NCI-H1105 treated with DMSO at 0.1 percent for 48 hours (cell line): ENCODE results near the gene BBLN.

Experiments
- DNase-seq: peaks from one replicate; lab custom pipeline; 2025; lab: John Stamatoyannopoulos, UW

BBLN gene

DNA sequence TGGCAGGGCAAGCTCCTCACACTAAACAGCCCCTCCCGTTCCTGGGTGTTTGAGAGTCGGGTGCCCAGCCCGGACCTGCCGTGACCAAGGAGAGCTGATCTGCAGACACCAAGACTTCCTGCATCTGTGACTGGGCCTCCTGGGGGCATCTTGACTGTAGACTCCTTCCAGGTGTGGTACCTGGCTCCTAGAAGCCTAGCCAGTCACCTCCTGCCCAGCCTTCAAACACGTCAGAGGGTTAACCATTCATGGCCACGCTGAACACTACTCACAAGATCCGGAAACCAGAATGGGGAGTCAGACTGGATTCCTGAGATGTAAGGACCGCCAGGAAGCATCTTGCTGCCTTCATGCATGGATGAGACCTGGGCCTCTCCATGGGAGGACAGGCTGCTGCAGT lies 14.5 kb upstream of the BBLN start:
- DNase-seq: no peak

DNA sequence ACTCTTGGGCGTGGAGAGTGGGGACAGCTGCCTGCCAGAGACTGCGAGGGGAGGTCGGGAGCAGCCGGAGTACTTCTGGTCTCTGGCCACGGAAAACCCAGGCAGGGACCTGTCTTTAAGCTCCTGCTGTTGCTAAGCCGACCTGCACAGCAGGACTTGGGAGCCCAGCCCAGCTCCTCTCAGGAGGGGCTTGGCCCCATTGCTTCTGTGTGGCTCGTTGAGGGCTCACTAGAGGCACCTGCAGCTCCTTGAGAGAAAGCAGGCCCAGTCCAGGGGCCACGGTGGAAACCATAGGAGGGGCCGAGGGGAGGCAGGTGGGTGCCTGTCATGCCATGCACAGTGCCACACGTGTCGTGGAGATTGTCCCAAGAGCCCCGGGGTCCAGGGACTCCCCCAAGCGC lies 14.1 kb upstream of the BBLN start:
- no peak for DNase-seq

DNA sequence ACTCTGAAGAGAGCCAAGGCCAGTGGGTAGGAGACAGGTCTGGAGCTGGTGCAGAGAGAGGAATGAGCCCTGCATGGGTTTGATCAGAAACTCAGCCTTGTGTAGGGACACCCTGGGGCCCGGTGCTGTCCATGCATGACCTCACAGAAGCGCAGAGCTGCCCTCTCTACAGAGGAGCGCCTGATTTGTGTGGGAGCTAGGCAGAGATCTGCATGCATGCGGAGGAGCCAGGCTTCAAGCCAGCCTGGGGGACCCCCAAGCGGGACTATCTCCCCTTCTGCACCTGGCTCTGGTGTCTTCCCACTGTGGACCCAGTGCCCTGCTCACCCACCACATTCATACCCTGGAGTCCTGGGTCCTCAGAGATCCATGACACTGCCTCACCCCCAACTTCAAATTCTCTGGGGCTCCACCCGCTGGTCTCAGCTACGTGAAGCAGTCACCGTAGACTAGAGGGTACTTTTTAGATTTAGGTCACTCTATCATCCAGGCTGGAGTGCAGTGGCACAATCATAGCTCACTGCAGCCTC lies 13.4 kb upstream of the BBLN start:
- no peak for DNase-seq

DNA sequence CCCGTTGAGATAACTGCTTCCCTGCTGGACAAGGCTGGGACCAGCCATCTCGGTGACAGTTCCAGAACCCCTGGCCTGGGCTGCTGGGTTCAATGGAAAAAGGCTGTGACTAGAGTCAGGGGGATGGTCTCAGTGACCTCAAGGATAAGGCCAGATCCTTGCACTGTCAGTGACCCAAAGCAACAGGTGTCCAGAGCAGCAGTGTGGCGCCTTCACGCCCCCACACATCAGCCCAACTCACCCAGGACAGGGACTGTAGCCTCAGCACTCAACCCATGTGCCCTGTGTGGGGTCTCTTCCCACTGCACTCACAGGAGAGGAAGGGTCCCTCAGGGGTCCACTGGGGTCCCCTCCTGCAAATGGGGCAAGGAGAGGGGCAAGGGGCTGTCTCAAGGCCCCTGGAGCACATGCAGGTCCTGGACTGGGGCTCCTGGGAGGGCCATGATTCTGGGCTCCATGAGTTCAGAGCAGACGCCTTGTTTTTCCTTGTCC lies 11.5 kb upstream of the BBLN start:
- no peak for DNase-seq

DNA sequence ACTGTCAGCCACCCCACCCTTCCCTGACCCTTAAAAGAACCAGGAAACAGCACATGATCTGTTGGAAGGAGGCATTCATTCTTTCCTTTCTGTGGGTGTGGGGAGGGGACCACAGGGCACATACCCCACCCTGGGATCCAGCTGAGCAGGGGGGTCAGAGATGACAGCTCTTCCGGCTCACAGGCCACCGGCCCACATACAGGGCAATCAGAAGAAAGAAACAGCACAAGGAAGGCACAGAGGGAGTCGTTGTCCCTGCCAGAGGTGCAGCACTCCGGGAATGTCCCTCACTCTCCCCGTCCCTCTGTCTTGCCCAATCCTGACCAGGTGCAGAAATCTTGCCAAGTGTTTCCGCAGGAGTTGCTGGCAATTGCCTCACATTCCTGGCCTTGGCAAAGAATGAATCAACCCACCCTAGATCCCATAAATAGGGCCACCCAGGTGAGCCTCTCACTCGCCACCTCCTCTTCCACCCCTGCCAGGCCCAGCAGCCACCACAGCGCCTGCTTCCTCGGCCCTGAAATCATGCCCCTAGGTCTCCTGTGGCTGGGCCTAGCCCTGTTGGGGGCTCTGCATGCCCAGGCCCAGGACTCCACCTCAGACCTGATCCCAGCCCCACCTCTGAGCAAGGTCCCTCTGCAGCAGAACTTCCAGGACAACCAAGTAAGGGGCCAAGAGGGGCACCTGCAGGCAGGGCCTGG lies 10.9 kb upstream of the BBLN start, which contains the start of gene LCN2:
TSS of gene LCN2 (plus strand) at position 453 of the 701 bp plus-strand sequence. CDS start at position 526, 73 bp downstream.
- DNase-seq: no peak

DNA sequence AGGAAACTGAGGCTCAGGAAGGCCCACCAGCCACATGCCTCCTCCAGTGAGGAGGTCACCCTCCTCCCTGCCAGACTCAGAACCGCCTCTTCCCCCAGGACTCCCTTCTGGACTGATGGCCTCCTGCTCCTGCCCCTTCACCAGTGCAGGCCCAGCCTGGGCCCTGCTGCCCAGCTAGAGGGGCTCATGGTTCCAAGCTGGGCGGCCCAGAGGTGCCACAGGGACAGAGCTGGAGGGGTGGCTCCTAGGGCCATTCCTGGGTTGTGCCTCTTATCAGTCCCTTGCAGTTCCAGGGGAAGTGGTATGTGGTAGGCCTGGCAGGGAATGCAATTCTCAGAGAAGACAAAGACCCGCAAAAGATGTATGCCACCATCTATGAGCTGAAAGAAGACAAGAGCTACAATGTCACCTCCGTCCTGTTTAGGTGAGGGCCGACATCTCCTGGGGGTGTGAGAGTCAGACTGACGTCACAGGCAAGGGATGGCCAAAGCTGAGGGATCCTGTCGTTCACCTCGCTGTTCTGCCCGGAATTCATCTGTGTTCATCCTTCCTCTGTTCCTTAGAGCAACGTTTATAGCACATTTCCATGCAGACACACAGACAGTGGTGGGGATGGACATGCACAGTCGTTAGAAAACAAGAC lies 10.0 kb upstream of the BBLN start:
- no peak for DNase-seq

DNA sequence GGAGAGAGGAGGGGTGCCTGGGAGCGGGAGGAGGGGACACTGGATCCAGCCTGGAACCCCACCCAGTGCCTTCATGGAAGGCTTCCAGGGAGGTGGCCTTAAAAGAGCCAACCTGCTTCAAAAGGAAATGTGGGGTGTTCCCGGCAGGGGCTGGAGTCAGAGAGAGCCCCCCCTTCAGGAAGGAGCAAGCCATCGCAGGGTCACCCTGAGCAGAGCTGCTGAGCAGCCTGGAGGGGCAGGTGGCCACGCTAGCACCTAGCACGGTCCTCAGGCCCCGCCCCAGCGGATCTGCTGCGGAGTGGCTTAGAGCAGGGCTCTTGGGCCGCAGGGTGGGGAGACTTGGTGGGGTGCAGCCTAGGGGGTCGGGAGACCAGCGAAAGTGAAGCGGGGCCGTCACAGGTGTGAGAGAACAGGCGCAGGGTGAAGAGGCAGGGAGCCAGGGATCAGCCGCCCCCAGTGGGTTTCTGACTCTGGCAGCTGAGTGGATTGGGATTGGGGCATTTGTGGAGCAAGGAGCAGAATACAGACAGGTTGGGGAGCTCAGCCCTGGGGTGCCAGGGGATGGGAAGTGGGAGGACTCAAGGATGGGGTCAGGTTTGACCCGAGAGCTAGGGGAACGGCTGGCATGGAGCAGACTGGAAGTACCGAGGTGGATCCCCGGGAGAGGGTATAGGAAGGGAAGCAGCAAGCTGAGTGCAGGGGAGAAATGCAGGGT lies 9.3 kb upstream of the BBLN start:
- DNase-seq: no peak

DNA sequence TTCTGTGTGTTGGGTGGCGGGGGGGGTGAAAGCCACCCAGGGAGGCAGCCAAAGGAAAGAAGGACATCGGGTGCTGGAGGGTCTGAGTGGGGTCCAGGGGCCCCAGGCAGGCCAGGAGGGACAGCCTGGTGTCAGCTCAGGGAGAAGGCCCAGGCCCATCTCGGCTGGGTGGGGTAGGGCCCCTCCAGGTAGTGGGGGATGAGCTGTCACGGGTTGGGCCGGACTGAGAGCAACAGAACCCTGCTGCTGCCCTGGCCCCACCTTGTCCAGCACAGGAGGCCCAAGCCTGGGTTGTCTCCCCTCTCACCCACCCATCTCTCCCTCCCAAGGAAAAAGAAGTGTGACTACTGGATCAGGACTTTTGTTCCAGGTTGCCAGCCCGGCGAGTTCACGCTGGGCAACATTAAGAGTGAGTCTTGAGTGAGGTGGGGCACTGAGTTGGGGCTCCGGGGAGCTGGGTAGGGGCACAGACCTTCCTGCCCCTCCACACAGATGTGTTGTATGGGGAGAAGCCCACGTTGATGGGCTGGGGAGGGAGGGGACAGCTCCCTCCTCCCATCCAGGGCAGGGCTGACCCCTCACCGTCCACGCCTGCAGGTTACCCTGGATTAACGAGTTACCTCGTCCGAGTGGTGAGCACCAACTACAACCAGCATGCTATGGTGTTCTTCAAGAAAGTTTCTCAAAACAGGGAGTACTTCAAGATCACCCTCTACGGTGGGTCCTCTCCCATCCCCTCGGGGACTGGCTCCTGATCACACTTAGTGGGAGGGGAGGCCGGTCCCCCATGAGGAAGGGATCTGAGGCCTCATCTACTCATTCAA lies 8.5 kb upstream of the BBLN start:
- no peak for DNase-seq

DNA sequence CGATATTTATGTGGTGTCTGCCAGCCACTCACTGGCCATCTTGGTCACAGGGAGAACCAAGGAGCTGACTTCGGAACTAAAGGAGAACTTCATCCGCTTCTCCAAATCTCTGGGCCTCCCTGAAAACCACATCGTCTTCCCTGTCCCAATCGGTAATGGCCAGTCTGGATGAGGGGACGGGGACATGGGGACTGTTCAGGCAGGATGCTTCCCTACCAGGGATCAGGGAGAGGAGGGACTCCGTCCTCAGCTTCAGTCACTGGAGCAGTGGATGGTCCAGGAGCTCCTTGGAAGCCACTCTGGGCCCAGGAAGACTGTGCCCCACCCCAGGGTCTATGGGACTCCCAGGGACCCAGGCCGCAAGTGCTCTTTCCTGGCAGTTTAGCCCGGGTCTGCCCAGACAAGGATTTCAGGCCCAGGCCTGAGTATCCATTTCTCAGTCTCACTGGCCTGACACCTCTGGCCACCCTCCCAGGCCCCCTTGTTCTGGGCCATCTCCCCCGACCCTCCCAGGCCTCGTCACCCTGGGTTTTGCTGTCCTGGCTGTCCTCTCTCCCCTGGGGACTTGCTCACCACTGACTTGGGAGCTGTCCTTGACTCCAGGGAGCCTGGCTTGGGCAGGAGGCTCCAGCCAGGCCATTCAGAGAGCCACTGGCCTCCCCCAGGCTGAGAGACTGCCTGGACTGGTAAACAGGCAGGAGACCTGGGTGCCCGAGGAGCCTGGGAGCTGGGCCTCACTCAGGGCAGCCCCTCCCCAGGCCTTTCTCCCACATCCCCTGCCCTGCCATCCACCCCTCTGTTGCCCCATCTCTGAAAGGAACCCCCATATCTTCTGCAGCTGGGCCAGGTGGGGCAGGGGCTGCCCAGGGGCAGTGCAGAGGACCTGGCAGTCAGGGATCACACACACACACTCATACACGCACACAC lies 7.7 kb upstream of the BBLN start:
- DNase-seq: no peak

DNA sequence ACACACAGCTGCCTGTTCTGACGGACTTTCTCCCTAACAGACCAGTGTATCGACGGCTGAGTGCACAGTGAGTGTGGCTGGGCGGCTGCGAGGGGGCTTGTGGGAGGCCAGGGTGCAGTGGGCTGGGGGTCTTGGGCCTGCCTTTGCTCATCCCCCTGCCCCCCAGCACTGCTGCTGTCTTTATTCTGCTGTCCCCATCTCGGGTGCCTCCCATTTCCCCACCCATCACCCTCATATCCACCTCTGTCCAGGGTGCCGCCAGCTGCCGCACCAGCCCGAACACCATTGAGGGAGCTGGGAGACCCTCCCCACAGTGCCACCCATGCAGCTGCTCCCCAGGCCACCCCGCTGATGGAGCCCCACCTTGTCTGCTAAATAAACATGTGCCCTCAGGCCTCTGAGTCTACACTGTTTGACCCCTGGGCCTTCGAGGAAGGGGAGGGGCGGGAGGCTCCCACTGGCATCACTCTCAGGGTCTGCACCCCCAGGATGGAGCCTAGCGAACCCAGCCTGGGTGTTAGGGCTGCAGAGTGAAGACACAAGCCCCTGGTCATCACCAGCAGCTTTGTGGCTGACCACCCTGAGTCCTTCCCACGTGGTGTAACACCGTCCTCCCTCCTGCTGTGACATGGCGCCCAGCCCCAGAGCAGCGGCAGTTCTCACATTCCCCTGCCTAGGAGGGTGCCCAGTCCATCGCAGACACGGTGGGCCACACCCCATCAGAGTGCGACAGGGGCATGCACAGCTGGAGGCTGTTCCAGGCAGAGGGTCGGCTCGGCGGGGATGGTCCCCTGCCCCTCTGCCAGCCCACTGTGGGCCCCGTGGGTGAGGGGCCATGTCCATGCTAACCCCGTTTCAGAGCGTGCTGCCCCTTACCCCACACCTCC lies 6.8 kb upstream of the BBLN start:
- no peak for DNase-seq

DNA sequence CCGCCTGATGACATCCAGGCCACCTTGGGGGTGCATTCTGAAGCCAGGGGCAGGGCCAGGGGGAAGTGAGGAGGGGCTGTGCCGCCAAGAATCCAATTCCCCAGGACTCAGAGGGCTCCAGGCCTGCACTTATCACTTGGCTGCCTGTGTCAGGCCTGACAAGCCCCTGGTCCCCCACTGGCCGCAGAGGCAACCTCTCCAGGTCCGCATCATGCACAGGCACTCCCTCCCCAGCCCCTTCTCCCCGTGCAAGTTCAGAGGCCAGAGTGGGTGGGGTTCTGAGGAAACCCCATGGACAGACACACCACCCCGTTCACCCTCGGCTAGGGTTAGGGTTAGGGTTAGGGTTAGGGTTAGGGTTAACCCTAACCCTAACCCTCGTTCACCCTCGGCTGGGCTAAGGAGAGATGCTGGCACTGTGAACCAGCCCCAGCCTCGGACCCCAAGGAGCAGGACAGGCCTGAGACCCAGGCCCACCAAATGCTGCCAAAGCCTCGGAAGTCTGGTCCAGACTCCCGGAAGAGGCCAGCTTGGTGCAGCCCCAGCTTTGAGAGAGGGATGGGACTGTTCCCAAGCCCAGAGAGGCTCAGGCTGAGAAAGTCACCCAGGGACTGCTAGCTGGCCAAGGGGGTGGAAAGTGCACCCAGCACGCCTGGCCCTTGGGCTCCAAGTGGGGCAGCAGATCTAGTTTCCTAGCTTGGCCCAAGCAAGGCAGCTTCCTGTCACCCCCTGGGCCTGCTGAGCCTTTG lies 5.9 kb upstream of the BBLN start:
- DNase-seq: no peak

DNA sequence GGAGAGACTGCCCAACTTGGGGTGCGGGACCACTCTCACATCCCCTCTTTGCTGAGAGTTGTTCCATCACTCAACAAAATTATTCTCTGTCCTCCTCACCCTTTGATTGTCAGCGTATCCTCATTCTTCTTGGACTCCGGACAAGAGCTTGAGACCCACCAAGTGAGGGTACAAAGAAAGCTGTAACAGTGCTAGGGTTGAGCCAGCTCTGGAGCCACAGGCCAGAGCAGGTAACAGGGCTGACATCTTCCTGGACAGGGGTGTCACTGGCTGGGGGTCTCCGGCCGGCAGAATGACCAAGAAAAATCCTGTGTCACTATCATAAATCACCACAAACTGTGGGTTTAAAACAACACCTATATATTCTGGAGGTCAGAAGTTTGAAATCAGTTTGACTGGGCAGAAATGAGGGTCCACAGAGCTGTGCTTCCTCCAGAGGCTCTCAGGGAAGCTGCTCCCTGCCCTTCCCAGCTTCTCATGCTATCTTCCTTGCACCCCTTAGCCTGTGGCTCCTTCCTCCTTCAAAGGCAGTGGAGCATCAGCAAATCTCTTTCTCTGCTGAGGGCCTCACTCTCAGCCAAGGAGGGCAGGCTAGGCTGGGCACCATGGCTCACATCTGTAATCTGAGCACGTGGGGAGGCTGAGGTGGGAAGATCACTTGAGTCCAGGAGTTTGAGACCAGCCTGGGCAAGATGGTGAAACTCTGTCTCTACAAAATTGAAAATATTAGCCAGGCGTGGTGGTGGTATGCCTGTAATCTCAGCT lies 4.1 kb upstream of the BBLN start:
- no peak for DNase-seq

DNA sequence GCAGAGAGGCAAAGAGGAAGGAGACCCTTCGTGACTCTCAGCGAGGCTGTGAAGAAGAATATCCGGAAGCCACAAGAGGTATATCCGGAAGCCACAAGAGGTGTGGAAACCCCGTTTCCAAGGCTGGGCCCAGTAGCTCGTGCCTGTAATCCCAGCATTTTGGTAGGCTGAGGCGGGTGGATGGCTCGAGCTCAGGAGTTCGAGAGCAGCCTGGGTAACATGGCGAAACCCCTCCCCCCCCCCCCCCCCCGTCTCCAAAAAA lies 612 bp upstream of the BBLN start:
- DNase-seq: no peak

DNA sequence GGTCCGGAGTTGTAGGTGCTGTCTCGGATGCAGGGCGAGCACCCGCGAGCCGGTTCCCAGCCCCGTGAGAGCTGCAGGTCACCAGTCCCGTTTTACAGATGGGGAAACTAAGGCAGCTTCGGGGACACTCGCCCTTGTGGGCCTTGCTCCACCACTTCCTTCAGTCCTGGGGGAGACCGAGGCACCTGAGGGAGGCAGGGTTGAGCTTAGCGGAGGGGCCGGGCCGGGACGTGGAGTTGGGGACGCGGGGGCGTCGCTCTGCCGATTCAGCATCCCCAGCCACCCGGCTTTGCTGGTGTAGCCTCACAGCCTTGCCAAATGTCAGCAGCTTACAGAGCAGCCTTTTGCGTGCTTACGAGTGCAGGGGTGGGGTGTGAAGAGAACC lies 530 bp downstream of the BBLN start:
- peak; percentile 30 for DNase-seq

DNA sequence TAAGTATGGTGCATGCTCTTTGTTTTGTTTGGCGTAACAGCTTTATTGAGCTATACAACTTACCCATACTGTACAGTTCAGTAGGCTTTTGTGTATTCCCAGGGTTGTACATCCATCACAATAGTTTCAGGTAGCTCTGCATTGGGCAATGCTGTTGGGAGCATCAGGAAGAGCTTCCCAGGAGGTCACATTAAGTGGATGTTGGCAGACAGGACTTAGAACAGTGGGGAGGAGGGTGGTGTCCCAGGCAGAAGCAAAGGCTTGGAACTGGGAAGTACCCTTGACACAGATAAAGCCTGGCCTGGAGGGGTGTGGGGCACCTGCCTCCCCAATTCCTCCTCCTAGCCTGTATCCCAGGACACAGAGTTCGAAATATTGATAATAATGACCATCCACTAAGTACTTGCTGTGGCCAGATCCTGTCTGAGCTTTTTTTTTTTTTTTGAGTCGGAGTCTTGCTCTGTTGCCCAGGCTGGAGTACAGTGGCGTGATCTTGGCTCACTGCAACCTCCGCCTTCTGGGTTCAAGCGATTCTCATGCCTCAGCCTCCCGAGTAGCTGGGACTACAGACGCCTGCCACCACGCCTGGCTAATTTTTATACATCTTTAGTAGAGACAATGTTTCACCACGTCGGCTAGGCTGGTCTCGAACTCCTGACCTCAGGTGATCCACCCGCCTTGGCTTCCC lies 1.3 kb downstream of the BBLN start:
- no peak for DNase-seq

DNA sequence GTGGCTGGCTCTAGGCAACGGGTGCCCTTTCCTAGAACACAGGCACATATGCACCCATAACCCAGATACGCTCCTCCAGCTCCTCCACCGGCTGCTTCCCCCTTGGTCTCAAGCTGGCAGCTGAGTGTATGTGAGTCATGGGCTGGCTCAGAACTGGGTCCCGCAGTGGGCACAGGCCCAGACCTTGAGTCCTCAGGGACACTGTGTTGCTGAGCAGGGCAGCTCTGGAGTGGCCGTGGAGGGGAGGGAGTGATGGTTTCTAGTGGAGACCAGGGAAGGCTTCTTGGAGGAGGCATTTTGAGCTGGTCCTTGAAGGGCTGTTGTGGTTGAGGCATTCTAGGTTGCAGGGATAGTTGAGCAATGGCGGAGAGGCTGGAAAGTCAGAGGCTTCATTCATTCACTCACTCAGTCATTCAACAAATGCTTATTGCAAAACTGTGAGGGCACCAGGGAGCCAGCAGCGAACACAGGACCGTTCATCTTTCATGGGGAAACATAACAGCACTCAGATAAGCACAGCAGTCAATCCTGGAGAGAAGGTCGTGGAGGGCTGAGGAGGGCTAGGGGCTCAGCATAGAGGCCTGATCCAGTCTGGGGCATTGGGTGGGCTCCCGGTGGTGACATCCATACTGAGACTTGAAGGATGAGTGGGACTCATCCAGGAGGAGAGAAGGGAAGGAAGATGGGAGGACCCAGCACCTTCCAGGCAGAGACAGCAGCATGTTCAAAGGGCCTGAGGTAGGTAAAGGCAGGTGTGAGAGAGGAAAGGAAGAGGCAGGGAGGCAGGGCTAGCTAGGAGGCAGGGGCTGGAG lies 2.4 kb downstream of the BBLN start:
- no peak for DNase-seq

DNA sequence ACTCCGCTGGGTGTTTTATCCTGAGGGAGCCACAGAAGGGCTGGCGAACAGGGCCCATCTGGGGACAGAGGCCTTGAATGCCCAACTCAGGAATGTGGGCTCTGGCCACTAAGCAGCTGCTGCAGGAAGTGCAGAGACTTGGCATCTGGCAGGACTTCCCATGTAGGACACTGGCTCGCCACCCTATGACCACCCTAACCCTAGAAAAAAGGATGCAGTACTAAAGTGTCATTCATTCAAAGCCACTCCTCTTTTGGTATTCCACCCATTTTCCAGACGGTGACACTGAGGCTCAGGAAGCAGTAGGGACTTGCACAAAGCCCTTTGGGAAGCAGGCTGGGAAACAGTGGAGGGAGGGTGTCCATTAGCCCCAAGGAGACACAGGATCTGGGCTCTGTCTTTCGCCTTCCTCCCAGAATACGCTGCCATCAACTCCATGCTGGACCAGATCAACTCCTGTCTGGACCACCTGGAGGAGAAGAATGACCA lies 3.0 kb downstream of the BBLN start:
- no peak for DNase-seq
